ENCODE results near the gene ADH1A.

DNA sequence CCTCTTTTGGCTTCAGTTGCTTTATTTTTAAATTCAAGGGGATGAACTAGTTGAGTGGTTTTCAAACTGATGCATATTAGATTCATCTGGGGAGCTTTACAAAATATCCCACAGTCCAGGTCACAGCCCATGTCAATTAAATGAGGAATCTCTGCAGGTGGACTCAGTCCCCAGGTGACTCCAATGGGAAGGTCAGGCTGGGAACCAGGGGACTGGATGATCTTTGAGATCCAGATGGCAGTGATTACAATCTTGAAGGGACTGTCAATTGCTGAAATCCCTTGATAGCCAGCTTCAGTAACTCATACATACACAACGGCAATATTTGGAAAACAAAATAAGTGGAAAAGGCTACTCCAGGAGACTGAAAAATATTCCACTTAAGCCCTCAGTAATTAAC is 23.4 kb upstream of the ADH1A start:
- TF ChIP-seq POLR2AphosphoS5 (IDR thresholded peaks at IDR 0.05; ENCODE audit: low read depth, low read length) (no peak), POLR2A (IDR thresholded peaks at IDR 0.05; ENCODE audit: borderline replicate concordance, extremely low read depth, insufficient read depth, insufficient read length) (no peak)
- TF ChIP-seq, protein P1, sequence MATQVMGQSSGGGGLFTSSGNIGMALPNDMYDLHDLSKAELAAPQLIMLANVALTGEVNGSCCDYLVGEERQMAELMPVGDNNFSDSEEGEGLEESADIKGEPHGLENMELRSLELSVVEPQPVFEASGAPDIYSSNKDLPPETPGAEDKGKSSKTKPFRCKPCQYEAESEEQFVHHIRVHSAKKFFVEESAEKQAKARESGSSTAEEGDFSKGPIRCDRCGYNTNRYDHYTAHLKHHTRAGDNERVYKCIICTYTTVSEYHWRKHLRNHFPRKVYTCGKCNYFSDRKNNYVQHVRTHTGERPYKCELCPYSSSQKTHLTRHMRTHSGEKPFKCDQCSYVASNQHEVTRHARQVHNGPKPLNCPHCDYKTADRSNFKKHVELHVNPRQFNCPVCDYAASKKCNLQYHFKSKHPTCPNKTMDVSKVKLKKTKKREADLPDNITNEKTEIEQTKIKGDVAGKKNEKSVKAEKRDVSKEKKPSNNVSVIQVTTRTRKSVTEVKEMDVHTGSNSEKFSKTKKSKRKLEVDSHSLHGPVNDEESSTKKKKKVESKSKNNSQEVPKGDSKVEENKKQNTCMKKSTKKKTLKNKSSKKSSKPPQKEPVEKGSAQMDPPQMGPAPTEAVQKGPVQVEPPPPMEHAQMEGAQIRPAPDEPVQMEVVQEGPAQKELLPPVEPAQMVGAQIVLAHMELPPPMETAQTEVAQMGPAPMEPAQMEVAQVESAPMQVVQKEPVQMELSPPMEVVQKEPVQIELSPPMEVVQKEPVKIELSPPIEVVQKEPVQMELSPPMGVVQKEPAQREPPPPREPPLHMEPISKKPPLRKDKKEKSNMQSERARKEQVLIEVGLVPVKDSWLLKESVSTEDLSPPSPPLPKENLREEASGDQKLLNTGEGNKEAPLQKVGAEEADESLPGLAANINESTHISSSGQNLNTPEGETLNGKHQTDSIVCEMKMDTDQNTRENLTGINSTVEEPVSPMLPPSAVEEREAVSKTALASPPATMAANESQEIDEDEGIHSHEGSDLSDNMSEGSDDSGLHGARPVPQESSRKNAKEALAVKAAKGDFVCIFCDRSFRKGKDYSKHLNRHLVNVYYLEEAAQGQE (IDR thresholded peaks at IDR 0.05; ENCODE audit: low read depth) = no peak
- TF ChIP-seq, protein P2, sequence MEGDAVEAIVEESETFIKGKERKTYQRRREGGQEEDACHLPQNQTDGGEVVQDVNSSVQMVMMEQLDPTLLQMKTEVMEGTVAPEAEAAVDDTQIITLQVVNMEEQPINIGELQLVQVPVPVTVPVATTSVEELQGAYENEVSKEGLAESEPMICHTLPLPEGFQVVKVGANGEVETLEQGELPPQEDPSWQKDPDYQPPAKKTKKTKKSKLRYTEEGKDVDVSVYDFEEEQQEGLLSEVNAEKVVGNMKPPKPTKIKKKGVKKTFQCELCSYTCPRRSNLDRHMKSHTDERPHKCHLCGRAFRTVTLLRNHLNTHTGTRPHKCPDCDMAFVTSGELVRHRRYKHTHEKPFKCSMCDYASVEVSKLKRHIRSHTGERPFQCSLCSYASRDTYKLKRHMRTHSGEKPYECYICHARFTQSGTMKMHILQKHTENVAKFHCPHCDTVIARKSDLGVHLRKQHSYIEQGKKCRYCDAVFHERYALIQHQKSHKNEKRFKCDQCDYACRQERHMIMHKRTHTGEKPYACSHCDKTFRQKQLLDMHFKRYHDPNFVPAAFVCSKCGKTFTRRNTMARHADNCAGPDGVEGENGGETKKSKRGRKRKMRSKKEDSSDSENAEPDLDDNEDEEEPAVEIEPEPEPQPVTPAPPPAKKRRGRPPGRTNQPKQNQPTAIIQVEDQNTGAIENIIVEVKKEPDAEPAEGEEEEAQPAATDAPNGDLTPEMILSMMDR (IDR thresholded peaks at IDR 0.05 in 2 of 3, conservative IDR thresholded peaks at IDR 0.05 in 1 of 3; ENCODE audit: borderline replicate concordance in 1 of 3, insufficient read depth in 1 of 3, low read depth in 2 of 3, low read length in 2 of 3) = no peak

All from HCT116 (cell line).